HepG2 (cell line): Measurements from ENCODE around the gene TTPAL. TPM values are rescaled to one million over a fixed set of nuclear protein-coding genes. Genes with fewer than 3 reads are reported as not detected.

Source experiments
- BRF2 ChIP-seq: sonication (generic); formaldehyde crosslinking; IDR thresholded peaks from 2 replicates; pipeline ENCODE4 v1.8.1; 2022; ENCODE audit warnings: mild to moderate bottlenecking, missing genetic modification reagents
- CERS6 ChIP-seq: sonication (generic); formaldehyde crosslinking; IDR thresholded peaks from 2 replicates; pipeline ENCODE4 v1.5.0; 2020; ENCODE audit warnings: missing genetic modification reagents
- GLI4 ChIP-seq: sonication (generic); formaldehyde crosslinking; IDR thresholded peaks from 2 replicates; pipeline ENCODE4 v1.5.1; 2020; ENCODE audit warnings: missing genetic modification reagents, mild to moderate bottlenecking, moderate library complexity, borderline replicate concordance
- GPN1 ChIP-seq: sonication (generic); formaldehyde crosslinking; IDR thresholded peaks from 2 replicates; pipeline ENCODE4 v1.5.1; 2020; ENCODE audit warnings: missing genetic modification reagents, borderline replicate concordance
- HCFC1 ChIP-seq: fragments of 150-350 bp; IDR thresholded peaks from 2 replicates; pipeline ENCODE4 v1.6.1; 2014; ENCODE audit warnings: low read depth, low read length
- HNRNPH1 ChIP-seq: fragments of 200-400 bp; formaldehyde crosslinking; optimal IDR thresholded peaks from 2 replicates; pipeline ENCODE3; 2017; ENCODE audit warnings: mild to moderate bottlenecking, low read depth, low read length
- JDP2 ChIP-seq: sonication (generic); formaldehyde crosslinking; IDR thresholded peaks from 2 replicates; pipeline ENCODE4 v1.8.1; 2022; ENCODE audit warnings: missing genetic modification reagents, borderline replicate concordance
- LRRFIP1 ChIP-seq: sonication (generic); formaldehyde crosslinking; conservative IDR thresholded peaks from 2 replicates; pipeline ENCODE4 v1.4.0; 2020; ENCODE audit warnings: missing genetic modification reagents
- NBN ChIP-seq: fragments of 450-650 bp; conservative IDR thresholded peaks from 2 replicates; pipeline ENCODE4 v1.6.1; 2017
- NFYB ChIP-seq: sonication (generic); formaldehyde crosslinking; IDR thresholded peaks from 2 replicates; pipeline ENCODE4 v1.4.0; 2020; ENCODE audit warnings: missing genetic modification reagents
- PRMT3 ChIP-seq: sonication (generic); formaldehyde crosslinking; IDR thresholded peaks from 2 replicates; pipeline ENCODE4 v1.8.1; 2022; ENCODE audit warnings: low read depth, mild to moderate bottlenecking, moderate library complexity, missing genetic modification reagents, borderline replicate concordance
- SIN3B ChIP-seq: fragments of 150-350 bp; IDR thresholded peaks from 2 replicates; pipeline ENCODE4 v1.6.1; 2014; ENCODE audit warnings: low read length
- SNRNP70 ChIP-seq: fragments of 200-400 bp; formaldehyde crosslinking; IDR thresholded peaks from 2 replicates; pipeline ENCODE4 v1.6.1; 2017; ENCODE audit warnings: mild to moderate bottlenecking, low read depth, low read length, moderate library complexity
- TBX3 ChIP-seq: fragments of 450-650 bp; IDR thresholded peaks from 2 replicates; pipeline ENCODE4 v1.6.1; 2017; ENCODE audit warnings: antibody characterized with exemption, mild to moderate bottlenecking, inconsistent platforms, borderline replicate concordance
- ZMYM4 ChIP-seq: sonication (generic); formaldehyde crosslinking; IDR thresholded peaks from 2 replicates; pipeline ENCODE4 v1.8.1; 2023; ENCODE audit warnings: mild to moderate bottlenecking, missing genetic modification reagents
- ZNF281 ChIP-seq: sonication (generic); formaldehyde crosslinking; IDR thresholded peaks from 2 replicates; pipeline ENCODE4 v1.4.0; 2020; ENCODE audit warnings: missing genetic modification reagents, borderline replicate concordance
- ZNF513 ChIP-seq: sonication (generic); formaldehyde crosslinking; conservative IDR thresholded peaks from 2 replicates; pipeline ENCODE4 v1.5.0; 2020; ENCODE audit warnings: missing genetic modification reagents
- ZNF672 ChIP-seq: sonication (generic); formaldehyde crosslinking; IDR thresholded peaks from 2 replicates; pipeline ENCODE4 v1.8.1; 2022; ENCODE audit warnings: missing genetic modification reagents
- ZNF713 ChIP-seq: sonication (generic); formaldehyde crosslinking; IDR thresholded peaks from 2 replicates; pipeline ENCODE4 v1.4.0; 2020; ENCODE audit warnings: mild to moderate bottlenecking, missing genetic modification reagents
- polyA plus RNA-seq, 8 experiments: library from polyadenylated mRNA; depleted of rRNA in 3 of 8; stranded (reverse) in 7 of 8; unstranded in 1 of 8; fragments of >200 nt; fragmentation: Illumina TruSeq in 4 of 8; extraction: Trizol in 4 of 8; gene quantifications; 2 replicates each; pipeline versions ENCODE4 v1.2.1 to v1.2.3, GENCODE V29; 2011 to 2016; ENCODE audit warnings: low read depth in 4 of 8, missing spikeins in 1 of 8, mixed read lengths in 1 of 8; ENCODE audit not compliant: insufficient read depth in 1 of 8
- total RNA-seq, 5 experiments: library from RNA; depleted of rRNA; stranded (reverse); fragments of >200 nt; fragmentation: Illumina TruSeq; extraction: Trizol; gene quantifications; 2 replicates each; pipeline ENCODE4 v1.2.3, GENCODE V29; 2016; ENCODE audit warnings: low read depth in 1 of 5

TTPAL gene
- total and polyA plus RNA-seq, 2 of the 13 experiments (the other 11 are each of a cell fraction or from before 2014, with no cell fraction given) = 4.3 to 18.8 TPM

- TF ChIP-seq ZNF513 (CRISPR knock-in tag) (no peak), HNRNPH1 (no peak), PRMT3 (CRISPR knock-in tag) (no peak), TBX3 (no peak), JDP2 (CRISPR knock-in tag) (no peak), GPN1 (CRISPR knock-in tag) (no peak), NBN (no peak), ZMYM4 (CRISPR knock-in tag) (peak; percentile 47), HCFC1 (no peak), SIN3B (no peak), CERS6 (no peak), SNRNP70 (no peak), BRF2 (CRISPR knock-in tag) (no peak), ZNF672 (CRISPR knock-in tag) (no peak), LRRFIP1 (CRISPR knock-in tag) (no peak), NFYB (CRISPR knock-in tag) (no peak), GLI4 (CRISPR knock-in tag) (no peak), ZNF713 (0 out of 2 replicates have a peak, but pooled peaks have one; percentile 55), ZNF281 (CRISPR knock-in tag) (no peak)
These were observed 27.8 kb upstream of the TTPAL start (continued) for GRCh38 chr20:44447827-44448419.
